A673 (cell line): ENCODE data around the gene NFASC. TPM values are rescaled to one million over a fixed set of nuclear protein-coding genes. Genes with fewer than 3 reads are reported as not detected.

Source experiments
- BruUV-seq: library from RNA; stranded (reverse); fragments of 400-500 nt; replicated peaks from 2 replicates; lab custom pipeline; 2021; lab: Mats Ljungman, UMichigan
- CTCF ChIA-PET: fragments of 300-600 bp; sonication (Branson Sonifier 250); formaldehyde crosslinking; loops from one replicate; lab custom pipeline; 2022; ENCODE audit warnings: antibody characterized with exemption; lab: Charles Lee
- POLR2A ChIA-PET: fragments of 300-600 bp; sonication (Branson Sonifier 250); formaldehyde crosslinking; loops from one replicate; lab custom pipeline; 2022; ENCODE audit warnings: antibody characterized with exemption; ENCODE audit not compliant: low non-redundant PET; lab: Charles Lee
- DNase-seq: peaks from one replicate; pipeline ENCODE4 v3.0.0-alpha.2; 2015; ENCODE audit warnings: low spot score
- H3K27ac ChIP-seq: fragments of 200-600 bp; sonication (generic); 2 replicates; pipeline ENCODE4 v1.5.1; 2016; ENCODE audit warnings: mixed run types, low read depth, mild to moderate bottlenecking, mixed read lengths, antibody characterized with exemption, low read length; ENCODE audit not compliant: poor library complexity, severe bottlenecking
- H3K27me3 ChIP-seq: fragments of 200-600 bp; sonication (generic); replicated peaks from 2 replicates; pipeline ENCODE4 v1.6.1; 2017; ENCODE audit warnings: mixed run types, low read depth, mild to moderate bottlenecking, mixed read lengths, antibody characterized with exemption, low read length; ENCODE audit not compliant: insufficient read depth, poor library complexity
- H3K36me3 ChIP-seq: fragments of 200-600 bp; sonication (generic); 2 replicates; pipeline ENCODE4 v1.6.1; 2016; ENCODE audit warnings: mixed run types, mild to moderate bottlenecking, mixed read lengths, antibody characterized with exemption, low read length; ENCODE audit not compliant: insufficient read depth, poor library complexity, severe bottlenecking
- H3K4me1 ChIP-seq: fragments of 200-600 bp; sonication (generic); 2 replicates; pipeline ENCODE4 v1.6.1; 2017; ENCODE audit warnings: mixed run types, mild to moderate bottlenecking, mixed read lengths, antibody characterized with exemption, low read length; ENCODE audit not compliant: insufficient read depth, poor library complexity, severe bottlenecking
- H3K4me3 ChIP-seq: fragments of 200-600 bp; sonication (generic); 2 replicates; pipeline ENCODE4 v1.5.1; 2016; ENCODE audit warnings: low read depth, mixed run types, mild to moderate bottlenecking, mixed read lengths, low read length; ENCODE audit not compliant: poor library complexity, severe bottlenecking
- H3K9me3 ChIP-seq: fragments of 200-600 bp; sonication (generic); 2 replicates; pipeline ENCODE4 v1.6.1; 2016; ENCODE audit warnings: mixed run types, low read depth, mild to moderate bottlenecking, mixed read lengths, antibody characterized with exemption, low read length; ENCODE audit not compliant: poor library complexity, severe bottlenecking
- EZH2 ChIP-seq: fragments of 200-600 bp; sonication (generic); IDR thresholded peaks from 2 replicates; pipeline ENCODE4 v1.6.1; 2017; ENCODE audit warnings: borderline replicate concordance, low read depth, mild to moderate bottlenecking, mixed read lengths, antibody characterized with exemption, low read length; ENCODE audit not compliant: poor library complexity, severe bottlenecking
- intact Hi-C: fragments of 100-400 bp; cut with micrococcal nuclease; formaldehyde crosslinking; loops from one replicate; pipeline ENCODE4 v1.10.0; 2022; ENCODE audit not compliant: unreplicated experiment
- total RNA-seq: library from RNA; stranded (reverse); gene quantifications from 2 replicates; pipeline ENCODE4 v1.2.3, GENCODE V29; 2021
- TF ChIP-seq, protein P1 (sequence below): fragments of 300-800, 200-600 bp; sonication (generic); conservative IDR thresholded peaks from 2 replicates; pipeline ENCODE4 v1.5.1; 2017; ENCODE audit warnings: low read depth, mild to moderate bottlenecking, antibody characterized with exemption, low read length, moderate library complexity, mixed read lengths

NFASC gene
- total RNA-seq, 1 experiment from 2014 or later = 0.24 TPM

DNA sequence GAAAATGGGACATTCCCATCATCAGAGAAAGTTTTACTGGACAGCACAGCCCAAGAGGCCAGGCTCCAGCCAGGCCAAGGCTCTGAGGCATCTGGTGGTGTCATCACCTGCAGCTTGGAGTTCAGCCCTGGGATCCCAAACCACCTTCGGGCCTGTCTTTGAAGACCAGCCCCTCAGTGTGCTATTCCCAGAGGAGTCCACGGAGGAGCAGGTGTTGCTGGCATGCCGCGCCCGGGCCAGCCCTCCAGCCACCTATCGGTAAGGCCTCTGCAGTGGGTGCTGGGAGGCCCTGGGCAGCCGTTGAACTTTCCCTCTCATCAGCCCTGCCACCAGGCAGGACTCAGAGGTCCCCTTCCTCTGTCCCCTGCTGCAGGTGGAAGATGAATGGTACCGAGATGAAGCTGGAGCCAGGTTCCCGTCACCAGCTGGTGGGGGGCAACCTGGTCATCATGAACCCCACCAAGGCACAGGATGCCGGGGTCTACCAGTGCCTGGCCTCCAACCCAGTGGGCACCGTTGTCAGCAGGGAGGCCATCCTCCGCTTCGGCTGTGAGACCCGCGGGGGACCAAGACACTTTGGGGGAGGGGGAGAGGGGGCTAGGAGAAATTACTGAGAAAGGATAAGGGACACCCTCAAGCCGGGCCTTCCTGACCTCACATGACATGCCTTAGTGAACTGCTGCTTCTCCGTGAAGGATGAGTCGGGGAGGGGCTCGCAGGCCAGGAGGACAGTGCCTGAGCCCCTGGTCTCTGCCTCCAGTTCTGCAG, 187.3 kb downstream of the NFASC start:
- ChIA-PET POLR2A (no interaction called here), CTCF (interaction anchor here (0.6 kb wide), 1 partner anchor 25 kb away, joined by 3 read pairs; no protein-coding TSS in a partner anchor)
- TF ChIP-seq, protein P1, sequence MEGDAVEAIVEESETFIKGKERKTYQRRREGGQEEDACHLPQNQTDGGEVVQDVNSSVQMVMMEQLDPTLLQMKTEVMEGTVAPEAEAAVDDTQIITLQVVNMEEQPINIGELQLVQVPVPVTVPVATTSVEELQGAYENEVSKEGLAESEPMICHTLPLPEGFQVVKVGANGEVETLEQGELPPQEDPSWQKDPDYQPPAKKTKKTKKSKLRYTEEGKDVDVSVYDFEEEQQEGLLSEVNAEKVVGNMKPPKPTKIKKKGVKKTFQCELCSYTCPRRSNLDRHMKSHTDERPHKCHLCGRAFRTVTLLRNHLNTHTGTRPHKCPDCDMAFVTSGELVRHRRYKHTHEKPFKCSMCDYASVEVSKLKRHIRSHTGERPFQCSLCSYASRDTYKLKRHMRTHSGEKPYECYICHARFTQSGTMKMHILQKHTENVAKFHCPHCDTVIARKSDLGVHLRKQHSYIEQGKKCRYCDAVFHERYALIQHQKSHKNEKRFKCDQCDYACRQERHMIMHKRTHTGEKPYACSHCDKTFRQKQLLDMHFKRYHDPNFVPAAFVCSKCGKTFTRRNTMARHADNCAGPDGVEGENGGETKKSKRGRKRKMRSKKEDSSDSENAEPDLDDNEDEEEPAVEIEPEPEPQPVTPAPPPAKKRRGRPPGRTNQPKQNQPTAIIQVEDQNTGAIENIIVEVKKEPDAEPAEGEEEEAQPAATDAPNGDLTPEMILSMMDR = no peak
- no peak for TF ChIP-seq EZH2
- Histone ChIP-seq H3K9me3 (no peaks in the 10 kb centered on the region), H3K4me3 (no peak overlapping the region), H3K36me3 (no peaks in the 10 kb centered on the region), H3K27me3 (no peaks in the 10 kb centered on the region), H3K27ac (no peak overlapping the region), H3K4me1 (no peaks in the 10 kb centered on the region)
- intact Hi-C loops = no loop called here
- no TSS peak for BruUV-seq
- no peak for DNase-seq

DNA sequence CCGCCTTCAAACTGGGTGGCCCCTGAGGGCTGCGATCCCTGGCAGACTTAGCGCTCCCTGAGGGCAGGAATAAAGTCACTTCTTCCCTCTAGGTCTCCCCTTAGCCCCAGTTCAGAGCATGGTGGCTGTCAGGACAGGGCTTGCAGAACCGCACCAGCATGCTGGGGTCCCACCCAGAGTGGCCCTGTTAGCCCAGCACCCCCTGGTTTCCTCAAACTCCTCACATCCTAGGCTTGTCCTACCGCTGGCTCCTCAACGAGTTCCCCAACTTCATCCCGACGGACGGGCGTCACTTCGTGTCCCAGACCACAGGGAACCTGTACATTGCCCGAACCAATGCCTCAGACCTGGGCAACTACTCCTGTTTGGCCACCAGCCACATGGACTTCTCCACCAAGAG, 188.2 kb downstream of the NFASC start:
- ChIA-PET CTCF (no interaction called here), POLR2A (no interaction called here)
- TF ChIP-seq EZH2 = no peak
- TF ChIP-seq, protein P1 = no peak
- Histone ChIP-seq H3K9me3 (no peaks in the 10 kb centered on the region), H3K4me1 (no peaks in the 10 kb centered on the region), H3K27ac (no peak overlapping the region), H3K4me3 (no peak overlapping the region), H3K27me3 (no peaks in the 10 kb centered on the region), H3K36me3 (no peaks in the 10 kb centered on the region)
- DNase-seq = no peak
- no TSS peak for BruUV-seq
- intact Hi-C loops = no loop called here

DNA sequence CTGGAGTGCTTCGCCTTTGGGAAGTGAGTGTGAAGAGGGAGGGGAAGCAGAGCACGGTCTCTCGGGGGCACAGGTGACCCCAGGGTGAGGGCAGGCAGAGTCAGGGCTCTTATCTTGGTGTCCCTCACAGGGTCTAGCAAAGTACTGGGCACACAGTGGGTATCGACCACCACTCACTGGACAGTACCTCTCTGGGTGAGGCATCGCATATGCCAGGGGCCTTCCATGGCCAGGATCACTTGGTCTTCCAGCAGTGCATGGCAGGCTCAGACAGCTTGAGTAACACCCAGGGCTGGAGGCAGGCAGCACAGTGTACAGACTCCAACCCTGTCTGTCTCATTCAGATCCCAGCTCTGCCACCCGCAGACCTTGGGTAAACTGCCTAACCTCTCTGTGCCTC, 189.0 kb downstream of the NFASC start:
- no peaks in the 10 kb centered on the region for H3K27me3 ChIP-seq
- intact Hi-C loops = loop anchor here (5.0 kb wide), 1 partner anchor 198 kb away; no protein-coding TSS in a partner anchor
- no TSS peak for BruUV-seq

More for the DNA sequence above, 189.0 kb downstream of the NFASC start:
- no peak for DNase-seq
- no peaks in the 10 kb centered on the region for H3K4me1 ChIP-seq
- no peak overlapping the region for H3K27ac ChIP-seq
- no peak for TF ChIP-seq EZH2
- TF ChIP-seq, protein P1 = no peak
- H3K4me3 ChIP-seq = no peak overlapping the region
- ChIA-PET POLR2A (no interaction called here), CTCF (no interaction called here)
- H3K9me3 ChIP-seq = no peaks in the 10 kb centered on the region
- H3K36me3 ChIP-seq = no peaks in the 10 kb centered on the region
